ENCODE data around the gene ACSL3. TPM values are rescaled to one million over a fixed set of nuclear protein-coding genes. Genes with fewer than 3 reads are reported as not detected.
"Not testable (repeated sequence)": the region's sequence is repeated elsewhere in the genome, so short reads cannot be mapped to it uniquely, and the experiment has no call there.

ACSL3 gene
- polyA plus RNA-seq, 6 donors from 2014 or later = 20.1 to 36.4 (median 29.2) TPM

GRCh38 chr2:222862106-222862908, 1.5 kb downstream of the ACSL3 start:
- DNase-seq (no peak), ATAC-seq (ENCODE audit: low read depth in 2 of 2) (no peak)
- Mint-ChIP-seq H3K27ac (peak overlapping the region in 5 of 6 donors; percentile 90 to 96 (median 95)), H3K27me3 (no peaks in the 10 kb centered on the region), H3K9me3 (no peaks in the 10 kb centered on the region), H3K36me3 (no peaks in the 10 kb centered on the region), H3K4me3 (peak overlapping the region in 1 of 8 donors; percentile 99), H3K4me1 (peaks cover 9 to 19% (median 15%) of the 10 kb centered on the region in 3 donors)

- no peaks in the 10 kb centered on the region for H3K9me3 Mint-ChIP-seq
These were observed 2.2 kb downstream of the ACSL3 start for GRCh38 chr2:222862909-222863544.

GRCh38 chr2:222864296-222864695, 3.5 kb downstream of the ACSL3 start:
- no peak overlapping the region for H3K27ac Mint-ChIP-seq
- no peaks in the 10 kb centered on the region for H3K27me3 Mint-ChIP-seq
- H3K4me3 Mint-ChIP-seq = no peak overlapping the region
- no peaks in the 10 kb centered on the region for H3K9me3 Mint-ChIP-seq
- DNase-seq = no peak
- no peak for ATAC-seq (ENCODE audit: low read depth in 2 of 2)
- H3K4me1 Mint-ChIP-seq = peaks cover 15 to 26% (median 19%) of the 10 kb centered on the region in 3 donors
- H3K36me3 Mint-ChIP-seq = no peaks in the 10 kb centered on the region

More at GRCh38 chr2:222862909-222863544, 2.2 kb downstream of the ACSL3 start:
- ATAC-seq (ENCODE audit: low read depth in 2 of 2) (no peak), DNase-seq (no peak)
- Mint-ChIP-seq H3K27ac (no peak overlapping the region), H3K4me1 (peaks cover 11 to 23% (median 19%) of the 10 kb centered on the region in 3 donors), H3K27me3 (no peaks in the 10 kb centered on the region), H3K4me3 (no peak overlapping the region), H3K36me3 (no peaks in the 10 kb centered on the region)

- no peak overlapping the region for H3K4me3 Mint-ChIP-seq
- no peaks in the 10 kb centered on the region for H3K9me3 Mint-ChIP-seq
- ATAC-seq (ENCODE audit: low read depth in 2 of 2) = no peak
- no peaks in the 10 kb centered on the region for H3K36me3 Mint-ChIP-seq
- peaks cover 7 to 20% (median 14%) of the 10 kb centered on the region in 3 donors for H3K4me1 Mint-ChIP-seq
- no peak overlapping the region for H3K27ac Mint-ChIP-seq
- no peak for DNase-seq
- no peaks in the 10 kb centered on the region for H3K27me3 Mint-ChIP-seq
These were observed 4.5 kb downstream of the ACSL3 start for GRCh38 chr2:222865301-222865700.

- Mint-ChIP-seq H3K36me3 (no peaks in the 10 kb centered on the region), H3K9me3 (no peaks in the 10 kb centered on the region), H3K4me3 (no peak overlapping the region), H3K27ac (no peak overlapping the region), H3K4me1 (peaks cover 6 to 18% (median 14%) of the 10 kb centered on the region in 3 donors), H3K27me3 (no peaks in the 10 kb centered on the region)
- ATAC-seq (ENCODE audit: low read depth in 2 of 2) (no peak), DNase-seq (no peak)
These were observed 5.6 kb downstream of the ACSL3 start for GRCh38 chr2:222866358-222866960.

- H3K36me3 Mint-ChIP-seq; H3K27me3 Mint-ChIP-seq; ATAC-seq (ENCODE audit: low read depth in 2 of 2); H3K9me3 Mint-ChIP-seq; DNase-seq; H3K4me3 Mint-ChIP-seq: not testable (repeated sequence)
- Mint-ChIP-seq H3K27ac (peak overlapping the region in 1 of 6 donors; percentile 7), H3K4me1 (peaks cover 15 to 20% (median 18%) of the 10 kb centered on the region in 3 donors)
These were observed 7.9 kb downstream of the ACSL3 start for GRCh38 chr2:222868560-222869251.

GRCh38 chr2:222869252-222869560, 8.4 kb downstream of the ACSL3 start:
- H3K4me1 Mint-ChIP-seq = peaks cover 15 to 20% (median 18%) of the 10 kb centered on the region in 3 donors
- ATAC-seq (ENCODE audit: low read depth in 2 of 2) (peak; percentile 48 to 57), DNase-seq (peak; percentile 14)
- H3K36me3 Mint-ChIP-seq = no peaks in the 10 kb centered on the region
- no peaks in the 10 kb centered on the region for H3K9me3 Mint-ChIP-seq
- H3K4me3 Mint-ChIP-seq = no peak overlapping the region
- H3K27me3 Mint-ChIP-seq = no peaks in the 10 kb centered on the region
- H3K27ac Mint-ChIP-seq = no peak overlapping the region

GRCh38 chr2:222871291-222871690, 10.5 kb downstream of the ACSL3 start:
- ATAC-seq (ENCODE audit: low read depth in 2 of 2) = no peak
- no peaks in the 10 kb centered on the region for H3K9me3 Mint-ChIP-seq
- peak overlapping the region in 1 of 8 donors; percentile 42 for H3K4me3 Mint-ChIP-seq
- no peak for DNase-seq
- peaks cover 15 to 20% (median 17%) of the 10 kb centered on the region in 3 donors for H3K4me1 Mint-ChIP-seq
- H3K36me3 Mint-ChIP-seq = no peaks in the 10 kb centered on the region
- no peaks in the 10 kb centered on the region for H3K27me3 Mint-ChIP-seq
- H3K27ac Mint-ChIP-seq = no peak overlapping the region

- Mint-ChIP-seq H3K36me3 (no peaks in the 10 kb centered on the region), H3K4me1 (peaks cover 20 to 26% (median 24%) of the 10 kb centered on the region in 3 donors), H3K27me3 (no peaks in the 10 kb centered on the region), H3K27ac (peak overlapping the region in 2 of 6 donors; percentile 47 to 79), H3K4me3 (no peak overlapping the region), H3K9me3 (no peaks in the 10 kb centered on the region)
- no peak for ATAC-seq (ENCODE audit: low read depth in 2 of 2)
- DNase-seq = no peak
These were observed 11.7 kb downstream of the ACSL3 start for GRCh38 chr2:222872551-222872950.

- ATAC-seq (ENCODE audit: low read depth in 2 of 2) = no peak
- Mint-ChIP-seq H3K4me3 (no peak overlapping the region), H3K36me3 (no peaks in the 10 kb centered on the region), H3K4me1 (peaks cover 28 to 39% (median 31%) of the 10 kb centered on the region in 3 donors), H3K27ac (peak overlapping the region in 1 of 6 donors; percentile 5), H3K9me3 (no peaks in the 10 kb centered on the region), H3K27me3 (no peaks in the 10 kb centered on the region)
- DNase-seq = no peak
These were observed 14.6 kb downstream of the ACSL3 start for GRCh38 chr2:222875482-222875881.

- DNase-seq (no peak), ATAC-seq (ENCODE audit: low read depth in 2 of 2) (no peak)
- Mint-ChIP-seq H3K4me3 (no peak overlapping the region), H3K27ac (peak overlapping the region in 4 of 6 donors; percentile 3 to 41 (median 16)), H3K27me3 (no peaks in the 10 kb centered on the region), H3K36me3 (no peaks in the 10 kb centered on the region), H3K4me1 (peaks cover 28 to 39% (median 35%) of the 10 kb centered on the region in 3 donors), H3K9me3 (no peaks in the 10 kb centered on the region)
These were observed 16.1 kb downstream of the ACSL3 start for GRCh38 chr2:222876947-222877346.

- no peak for DNase-seq
- H3K4me1 Mint-ChIP-seq = peaks cover 24 to 36% (median 35%) of the 10 kb centered on the region in 3 donors
- ATAC-seq (ENCODE audit: low read depth in 2 of 2) = no peak
- no peaks in the 10 kb centered on the region for H3K36me3 Mint-ChIP-seq
- H3K27me3 Mint-ChIP-seq = no peaks in the 10 kb centered on the region
- no peak overlapping the region for H3K27ac Mint-ChIP-seq
- H3K9me3 Mint-ChIP-seq = no peaks in the 10 kb centered on the region
- H3K4me3 Mint-ChIP-seq = no peak overlapping the region
These were observed 16.9 kb downstream of the ACSL3 start for GRCh38 chr2:222877556-222878300.
